COR-L47 (cell line): ENCODE data around the gene WDR6.
A peak's percentile ranks its signal among the peaks of the same experiment; 100 is the strongest.

Experiments
- DNase-seq: peaks from one replicate; lab custom pipeline; 2025; lab: John Stamatoyannopoulos, UW

WDR6 gene

DNA sequence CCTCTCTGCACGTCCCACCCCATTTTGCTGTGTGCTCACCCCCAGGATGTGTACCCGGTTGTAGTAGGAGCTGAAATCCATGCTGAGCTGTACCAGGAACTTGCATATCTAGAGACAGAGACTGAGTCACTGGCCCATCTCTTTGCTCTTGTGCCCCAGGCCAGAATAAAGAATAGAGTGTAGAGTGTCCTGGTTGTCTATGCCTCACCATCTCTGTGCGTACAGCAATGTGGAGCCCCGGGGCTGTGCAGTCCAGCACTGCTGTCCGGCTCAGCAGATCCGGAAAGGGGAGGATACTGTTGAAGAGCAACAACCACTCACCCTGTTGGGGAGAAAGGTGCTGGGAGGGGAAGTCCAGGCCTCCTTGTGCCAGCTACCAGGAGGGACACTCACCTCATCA is 8.6 kb downstream of the WDR6 start:
- no peak for DNase-seq

DNA sequence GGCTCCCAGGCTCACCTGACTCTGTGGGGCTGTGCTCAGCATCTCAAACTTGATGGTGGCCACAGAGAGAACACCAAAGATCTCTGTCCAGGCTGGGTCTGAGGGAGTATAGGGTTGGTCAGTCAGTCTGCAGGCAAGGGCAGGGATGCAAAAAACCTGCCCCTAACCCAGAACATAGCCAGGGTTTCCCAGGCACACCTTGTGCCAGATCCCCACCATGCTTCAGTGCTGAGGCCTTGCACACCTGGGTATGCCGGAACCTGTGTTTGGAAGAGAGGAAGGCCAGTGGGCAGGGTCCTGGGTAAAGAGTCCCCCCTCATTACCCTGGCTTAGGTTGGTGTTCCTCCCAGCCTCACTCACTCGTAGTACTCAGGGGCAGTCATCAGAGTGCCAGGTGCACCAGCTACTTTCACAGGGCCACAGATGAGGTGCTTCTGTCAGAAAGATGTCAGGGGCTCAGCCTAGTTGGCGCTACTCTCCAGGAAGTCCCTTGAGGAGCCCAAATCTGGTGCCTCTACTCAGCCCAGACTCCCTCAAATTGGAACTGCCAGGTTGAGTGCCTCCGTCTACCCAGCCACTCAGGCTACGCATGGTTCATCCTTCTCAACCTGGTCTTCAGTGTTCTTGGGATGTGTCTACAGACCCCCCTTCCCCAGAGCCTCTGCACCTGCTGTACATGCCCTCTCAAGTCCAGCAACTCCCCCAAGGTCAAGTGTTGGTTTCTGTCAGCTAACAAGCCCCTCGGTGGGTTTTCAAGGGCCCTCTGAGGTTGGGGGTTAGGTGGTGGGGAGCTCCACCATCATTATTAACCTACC is 9.4 kb downstream of the WDR6 start:
- DNase-seq, result no peak

DNA sequence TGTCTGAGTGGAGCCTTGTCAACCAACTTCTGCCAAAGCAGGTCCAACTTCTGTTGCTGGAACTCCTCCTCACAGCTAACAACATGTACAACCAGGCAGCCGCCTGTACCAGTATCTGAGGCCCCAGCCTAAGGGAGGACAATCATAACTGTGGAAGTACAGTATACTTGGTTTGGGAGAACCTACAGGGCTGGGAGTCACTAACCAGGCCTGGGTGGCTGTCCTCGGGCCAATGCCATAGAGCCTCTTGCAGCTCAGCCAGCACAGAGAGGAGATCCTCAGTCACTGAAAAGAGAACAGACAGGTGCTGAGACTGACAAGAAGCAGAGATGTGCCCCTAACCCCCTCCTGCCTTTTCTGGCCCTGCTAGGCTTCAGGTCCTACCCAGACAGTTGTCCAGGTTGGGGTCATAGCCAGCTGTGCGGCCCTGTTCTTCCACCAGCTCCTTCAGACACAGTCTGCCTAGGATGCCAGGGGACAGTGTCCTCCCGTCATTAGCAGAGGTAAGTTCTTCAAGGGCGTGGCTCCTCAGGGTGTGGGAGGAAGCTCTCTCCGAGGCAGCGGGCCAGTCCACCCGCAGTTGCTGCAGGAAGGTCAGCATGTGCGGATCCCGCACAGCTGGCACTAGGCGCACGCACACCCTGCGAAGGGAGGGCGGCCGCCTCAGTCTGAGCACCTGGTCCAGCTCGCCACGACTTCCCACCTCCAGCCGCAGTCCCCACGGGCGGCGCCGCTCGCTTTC is 10.2 kb downstream of the WDR6 start:
- no peak for DNase-seq

DNA sequence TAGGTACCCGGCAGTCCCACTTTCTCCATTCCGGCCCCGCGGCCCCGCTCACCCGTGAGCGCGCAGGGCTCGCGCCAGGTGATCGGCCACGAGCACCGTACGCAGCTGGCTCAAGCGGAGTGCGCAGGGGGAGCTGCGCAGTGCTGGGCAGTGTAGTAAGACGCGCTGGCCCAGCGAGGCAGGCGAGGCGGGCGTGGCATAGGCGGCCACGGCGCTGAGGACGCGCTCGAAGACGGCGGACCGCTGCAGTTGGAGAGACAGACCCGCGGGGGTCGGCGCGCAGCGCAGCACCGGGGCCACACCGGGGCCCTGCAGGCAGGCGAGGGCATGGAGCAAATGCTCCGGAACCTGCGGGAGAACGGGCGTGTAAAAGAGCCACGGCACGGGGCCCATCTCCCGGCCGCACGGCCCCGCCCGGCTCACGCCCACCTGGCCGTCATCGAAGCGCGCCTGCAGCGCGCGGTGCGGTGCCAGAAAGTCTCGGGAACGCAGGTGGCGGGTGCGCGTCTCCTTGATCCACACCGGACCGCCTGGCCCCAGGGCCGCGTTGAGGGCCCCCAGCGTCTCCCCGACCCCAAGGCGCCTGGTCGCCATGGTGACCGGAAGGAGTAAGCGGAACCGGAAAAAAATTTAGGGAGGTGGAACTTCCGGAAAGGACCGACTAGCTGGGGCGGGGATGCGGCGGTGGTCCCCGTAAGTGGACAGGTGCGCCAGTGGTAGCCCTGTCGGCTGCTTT is 10.9 kb downstream of the WDR6 start, which contains the start of gene DALRD3:
DALRD3 (minus strand) TSS at position 610 of the 736 bp plus-strand sequence; CDS start at position 594, 16 bp downstream.
- peak; percentile 53 for DNase-seq

DNA sequence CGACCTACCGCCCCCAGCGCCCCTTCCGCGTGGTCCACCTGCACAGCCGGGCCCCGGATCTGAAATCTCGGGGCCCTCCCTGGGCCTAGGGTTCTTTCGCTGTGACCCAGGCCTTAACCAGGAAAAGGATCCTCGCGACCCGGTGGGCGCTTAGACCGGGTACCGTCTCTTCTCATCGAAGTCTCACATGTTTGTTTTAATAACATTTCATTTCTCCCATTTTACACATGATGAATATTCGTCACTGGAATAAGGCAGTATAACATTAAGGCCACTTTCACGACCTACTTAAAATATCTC is 11.5 kb downstream of the WDR6 start:
- DNase-seq, result no peak

DNA sequence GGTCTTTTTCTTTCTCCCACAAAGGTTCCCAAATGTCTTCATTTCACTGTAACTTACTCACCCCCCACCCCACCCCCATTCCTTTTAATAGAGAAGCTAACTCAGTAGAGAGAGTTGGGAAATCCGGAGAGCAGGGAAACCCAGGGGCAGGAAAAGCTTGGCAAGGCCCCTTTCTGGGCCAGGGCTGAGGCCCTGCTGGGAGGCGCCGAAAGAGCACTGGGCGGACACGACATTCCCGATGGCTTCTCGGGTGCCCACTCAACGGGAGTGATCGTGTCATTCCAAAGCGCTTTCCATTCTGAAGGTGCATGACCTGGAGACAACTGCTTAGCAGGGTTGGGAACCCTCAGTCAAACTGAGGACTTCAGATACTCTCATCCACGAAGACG is 12.7 kb downstream of the WDR6 start:
- no peak for DNase-seq

DNA sequence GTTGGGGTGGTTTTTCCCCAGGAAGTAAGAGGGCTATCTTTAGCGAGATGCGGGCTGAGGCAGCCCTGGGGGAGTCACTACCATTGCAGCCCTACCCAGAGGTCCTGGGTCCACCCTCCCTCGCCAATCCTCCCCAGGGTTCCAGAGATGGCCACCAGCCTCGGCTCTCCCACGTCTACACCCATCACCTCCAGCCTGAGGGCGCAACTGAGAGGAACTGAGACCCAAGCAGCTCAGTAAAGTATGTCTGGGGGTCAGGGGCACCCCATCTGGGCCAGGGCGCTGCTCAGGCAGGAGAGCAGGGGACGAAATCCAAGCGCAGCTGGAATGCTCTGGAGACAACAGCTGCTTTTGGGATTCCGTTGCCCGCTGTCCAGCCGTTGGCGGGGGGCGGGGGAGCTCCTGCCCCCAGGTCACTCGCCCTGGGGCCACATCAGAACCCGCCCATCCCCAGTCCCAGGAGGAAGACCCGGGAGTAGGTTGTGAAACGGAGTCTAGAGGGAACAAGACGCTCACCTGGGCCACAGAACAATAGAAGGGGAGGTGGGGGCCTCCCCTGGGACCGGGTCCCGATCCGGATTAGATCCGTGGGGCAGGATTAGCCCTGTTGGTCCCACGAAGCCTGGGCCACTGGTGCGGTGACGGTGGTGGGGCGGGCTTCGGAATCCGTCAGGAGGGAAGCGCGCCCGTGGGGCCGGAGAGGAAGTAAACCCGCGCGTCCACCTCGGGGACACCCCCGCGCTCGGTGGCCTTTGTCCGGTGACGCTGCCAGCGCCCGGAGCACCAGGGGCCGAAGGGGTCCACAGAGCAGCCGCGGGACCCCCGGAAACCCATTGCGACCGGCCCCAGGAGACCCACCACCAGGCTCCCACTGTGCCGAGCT is 13.4 kb downstream of the WDR6 start:
- DNase-seq, result no peak

DNA sequence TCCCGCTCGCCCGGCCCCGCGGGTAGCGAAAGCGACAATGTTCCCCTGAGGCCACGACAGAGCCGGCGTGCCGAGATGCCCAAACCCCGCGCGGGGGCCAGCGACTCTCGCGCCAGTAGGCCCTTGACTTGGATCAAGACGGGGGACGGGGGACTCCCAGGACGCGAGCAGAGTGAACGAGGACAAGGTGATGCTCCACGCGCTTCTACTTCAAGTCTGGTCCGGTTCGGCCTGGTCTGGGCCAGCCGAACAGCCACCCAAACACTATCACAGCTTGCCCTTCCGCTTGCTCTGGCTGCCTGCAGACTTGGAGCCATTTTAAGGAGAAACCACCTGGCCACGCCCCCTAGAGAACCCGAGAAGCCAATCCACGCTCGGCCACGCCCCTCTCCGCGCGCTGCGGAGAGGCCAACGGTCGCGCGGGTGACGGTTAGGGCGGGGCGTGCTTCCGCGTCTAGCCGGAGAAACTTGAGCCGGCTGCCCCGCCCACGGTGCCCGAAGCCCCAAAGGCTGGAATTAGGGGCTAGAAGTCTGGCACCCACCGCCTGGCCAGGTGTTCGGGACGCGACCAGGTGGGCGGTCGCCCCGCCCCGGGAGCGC is 14.1 kb downstream of the WDR6 start:
- DNase-seq, result peak; percentile 96

DNA sequence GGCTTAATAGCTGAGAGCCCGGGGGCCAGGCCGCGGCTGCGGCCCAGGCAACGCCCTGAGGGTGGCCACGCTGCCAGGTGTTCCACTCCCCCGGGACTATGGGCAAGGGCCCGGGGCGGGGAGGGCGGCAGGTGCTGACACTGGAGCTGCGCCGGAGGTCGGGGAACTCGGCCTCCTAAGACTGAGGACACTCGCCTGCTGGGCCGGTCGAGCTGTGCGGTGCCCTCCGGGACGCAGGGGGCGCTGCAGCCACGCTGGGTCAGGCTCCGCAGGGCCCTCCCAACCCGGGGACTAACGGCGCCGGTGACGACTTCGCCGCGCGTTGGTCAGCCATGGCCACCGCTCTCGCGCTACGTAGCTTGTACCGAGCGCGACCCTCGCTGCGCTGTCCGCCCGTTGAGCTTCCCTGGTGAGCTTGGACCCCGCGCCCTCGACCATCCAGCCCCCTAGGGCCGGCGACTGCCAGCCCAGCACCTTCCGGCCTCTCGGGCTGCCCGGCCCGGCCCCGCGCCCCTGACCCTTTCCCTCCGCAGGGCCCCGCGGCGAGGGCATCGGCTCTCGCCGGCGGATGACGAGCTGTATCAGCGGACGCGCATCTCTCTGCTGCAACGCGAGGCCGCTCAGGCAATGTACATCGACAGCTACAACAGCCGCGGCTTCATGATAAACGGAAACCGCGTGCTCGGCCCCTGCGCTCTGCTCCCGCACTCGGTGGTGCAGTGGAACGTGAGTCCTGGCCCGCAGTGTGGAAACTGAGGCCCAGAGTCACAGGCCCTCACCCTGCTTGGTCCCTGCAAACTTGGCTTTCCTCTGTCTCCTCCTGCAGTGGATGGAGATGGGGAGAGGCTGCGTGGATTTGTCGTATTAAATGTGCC is 14.9 kb downstream of the WDR6 start, which contains the start of gene NDUFAF3:
NDUFAF3 (plus strand) TSS at position 309 of the 875 bp plus-strand sequence; CDS start at position 333, 24 bp downstream.
- peak; percentile 88 for DNase-seq

DNA sequence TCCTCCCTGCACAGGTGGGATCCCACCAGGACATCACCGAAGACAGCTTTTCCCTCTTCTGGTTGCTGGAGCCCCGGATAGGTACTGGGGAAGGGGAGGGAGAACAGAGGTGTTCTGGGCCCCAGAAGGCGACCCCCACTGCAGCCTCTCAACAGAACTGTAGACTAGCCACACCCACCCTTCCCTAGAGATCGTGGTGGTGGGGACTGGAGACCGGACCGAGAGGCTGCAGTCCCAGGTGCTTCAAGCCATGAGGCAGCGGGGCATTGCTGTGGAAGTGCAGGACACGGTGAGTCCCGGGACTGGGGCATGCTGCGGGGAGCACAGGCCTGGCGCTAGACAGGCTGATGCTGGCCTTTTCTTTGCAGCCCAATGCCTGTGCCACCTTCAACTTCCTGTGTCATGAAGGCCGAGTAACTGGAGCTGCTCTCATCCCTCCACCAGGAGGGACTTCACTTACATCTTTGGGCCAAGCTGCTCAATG is 15.5 kb downstream of the WDR6 start:
- no peak for DNase-seq

DNA sequence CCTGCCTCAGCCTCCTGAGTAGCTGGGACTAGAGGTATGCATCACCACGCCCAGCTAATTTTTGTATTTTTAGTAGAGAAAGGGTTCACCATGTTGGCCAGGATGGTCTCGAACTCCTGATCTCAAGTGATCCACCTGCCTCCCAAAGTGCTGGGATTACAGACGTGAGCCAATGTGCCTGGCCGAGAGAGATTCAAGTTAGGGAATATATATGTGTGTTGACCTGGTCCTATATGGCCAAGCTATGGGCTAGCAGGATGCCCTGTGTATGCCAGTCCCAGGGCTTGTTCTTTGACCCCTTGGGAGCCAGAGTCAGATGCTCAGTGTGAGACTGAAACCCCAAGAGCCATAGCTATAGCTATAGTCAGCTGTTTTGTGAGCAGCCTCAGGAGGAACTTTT is 16.6 kb downstream of the WDR6 start:
- no peak for DNase-seq

DNA sequence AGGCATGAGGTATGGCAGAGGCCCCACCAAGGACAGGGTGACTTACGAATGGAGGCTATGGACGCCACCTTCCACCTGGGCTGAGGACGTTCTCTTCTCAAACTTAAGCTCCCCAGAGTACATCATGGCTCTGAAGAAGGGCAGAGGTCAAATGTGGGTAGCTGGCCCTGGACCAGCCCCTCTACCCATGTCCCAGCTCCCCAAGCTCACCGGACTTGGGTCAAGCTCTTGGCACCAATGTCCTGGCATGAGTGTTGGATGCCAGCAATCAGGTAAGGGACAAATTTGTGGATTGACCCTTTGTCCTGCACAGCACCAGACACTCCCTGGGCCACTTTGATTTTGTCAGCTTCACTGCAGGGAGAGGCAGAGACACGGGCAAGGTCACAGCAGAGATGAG is 17.3 kb downstream of the WDR6 start:
- DNase-seq, result no peak

DNA sequence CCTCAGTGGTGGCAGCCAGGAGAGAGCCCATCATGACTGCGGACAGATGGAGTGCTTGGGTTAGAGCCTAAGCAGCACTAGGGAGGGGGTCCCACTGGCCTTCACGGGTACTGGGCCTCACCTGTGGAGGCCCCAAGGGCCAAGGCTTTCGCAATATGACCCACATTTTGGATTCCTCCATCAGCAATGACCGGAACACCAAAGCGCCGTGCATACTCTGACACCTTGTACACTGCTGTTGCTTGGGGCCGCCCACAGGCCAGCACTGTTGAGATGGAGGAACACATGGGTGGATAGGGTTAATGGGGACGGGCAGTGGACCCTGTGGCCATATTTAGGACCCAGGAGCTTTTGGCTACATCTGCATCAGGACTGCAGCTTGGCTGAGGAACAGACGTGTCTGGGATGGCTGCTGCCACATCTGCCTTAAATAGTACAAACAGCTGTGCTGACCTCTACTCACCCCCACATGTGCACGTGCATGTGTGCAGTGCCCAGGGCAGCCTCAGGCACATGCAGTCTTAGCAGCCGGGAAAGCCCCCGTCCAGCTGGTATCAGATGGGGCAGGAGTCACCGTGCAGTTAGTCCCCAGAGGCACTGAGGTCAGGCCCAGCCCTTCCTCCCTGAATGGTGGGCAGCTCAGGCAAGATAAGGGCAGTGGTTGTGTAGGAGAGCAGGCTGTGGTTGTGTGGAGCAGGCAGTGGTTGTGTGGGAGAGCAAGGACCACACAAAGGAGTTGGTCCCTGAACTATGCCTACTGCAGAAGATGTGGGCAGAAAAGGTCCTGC is 18.0 kb downstream of the WDR6 start:
- DNase-seq, result no peak

DNA sequence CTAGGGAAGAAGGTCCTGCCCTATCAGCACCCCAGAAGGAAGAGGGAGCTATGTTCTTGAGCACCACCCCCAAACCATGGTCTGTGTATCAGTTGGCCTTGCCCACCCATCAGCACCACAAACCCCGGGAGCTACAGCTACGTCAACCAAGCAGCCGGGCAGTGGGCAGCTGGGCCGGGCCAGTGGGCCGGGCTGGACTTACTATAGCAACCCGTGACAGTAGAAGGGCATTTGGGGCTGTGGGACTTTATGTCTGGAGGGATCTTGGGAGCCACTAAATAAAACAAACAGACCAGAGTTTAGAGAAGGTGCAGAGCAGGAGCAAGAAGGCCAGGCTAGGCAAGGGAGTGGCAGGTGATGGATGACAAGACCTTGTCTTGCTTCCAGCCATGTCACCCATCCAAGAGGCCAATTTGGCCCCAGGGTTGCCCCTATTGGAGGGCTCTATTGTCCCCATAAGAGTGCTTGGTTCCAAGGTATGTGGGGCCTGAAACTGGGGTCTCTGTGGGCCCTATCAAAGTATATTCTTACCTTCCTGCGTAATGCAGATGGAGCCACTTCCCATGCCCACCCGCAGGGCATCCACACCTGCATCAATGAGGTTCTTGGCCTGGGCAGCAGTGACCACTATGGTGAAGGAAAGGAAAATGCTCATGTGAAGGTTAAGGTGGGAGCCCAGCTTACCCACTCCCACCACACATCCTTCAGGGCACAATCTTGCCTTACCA is 18.8 kb downstream of the WDR6 start:
- no peak for DNase-seq

DNA sequence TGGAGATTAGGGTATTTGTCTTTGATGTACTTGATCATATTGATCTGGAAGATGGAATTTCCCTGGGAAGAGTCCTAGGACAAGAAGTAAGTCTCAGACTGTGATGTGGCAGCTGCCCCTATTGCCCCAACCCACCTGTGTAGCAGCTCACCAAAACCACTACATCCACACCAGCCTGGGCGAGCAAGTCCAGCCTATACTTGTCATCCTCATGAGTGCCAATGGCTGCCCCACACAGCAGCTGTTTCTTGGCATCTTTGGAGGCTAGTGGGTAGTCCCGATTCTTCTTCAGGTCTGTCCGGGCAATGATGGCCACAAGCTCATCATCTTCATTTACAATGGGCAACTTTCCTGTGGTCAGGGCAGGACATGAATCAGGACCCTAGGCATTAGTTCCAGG is 19.3 kb downstream of the WDR6 start:
- no peak for DNase-seq

DNA sequence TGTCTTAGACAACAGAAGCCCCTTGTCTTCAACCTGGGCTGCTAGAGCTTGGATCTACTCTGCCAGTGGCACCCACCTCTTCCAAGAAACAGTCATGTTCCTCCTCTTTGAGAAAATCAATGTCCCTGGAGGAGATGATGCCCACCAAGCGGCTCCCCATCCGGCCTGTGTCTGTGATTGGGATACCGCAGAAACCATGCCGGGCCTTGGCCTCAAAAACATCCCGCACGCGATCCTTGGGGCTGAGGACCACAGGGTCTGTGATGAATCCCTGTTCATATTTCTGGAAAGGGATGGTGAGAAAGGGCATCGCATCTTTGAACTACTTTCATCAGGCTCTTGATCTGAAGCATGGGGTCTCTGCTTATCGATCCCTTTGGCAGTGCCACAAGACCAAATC is 20.4 kb downstream of the WDR6 start:
- DNase-seq, result no peak

DNA sequence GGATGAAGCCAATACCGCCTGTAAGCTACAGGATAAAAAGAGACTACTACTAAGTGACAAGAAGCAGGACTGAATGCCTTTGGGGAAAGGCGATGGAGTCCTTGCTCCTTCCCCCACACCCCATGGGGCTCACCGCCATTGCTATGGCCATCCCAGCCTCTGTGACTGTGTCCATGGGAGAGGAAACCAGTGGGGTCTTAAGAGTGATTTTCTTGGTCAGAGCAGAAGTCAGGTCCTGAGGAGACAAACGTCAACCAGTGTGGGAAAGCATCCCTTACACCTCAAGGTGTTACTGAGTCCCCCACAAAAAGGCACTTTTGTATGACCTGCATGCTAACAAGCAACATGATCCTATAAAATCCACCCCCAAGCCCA is 21.1 kb downstream of the WDR6 start:
- no peak for DNase-seq

DNA sequence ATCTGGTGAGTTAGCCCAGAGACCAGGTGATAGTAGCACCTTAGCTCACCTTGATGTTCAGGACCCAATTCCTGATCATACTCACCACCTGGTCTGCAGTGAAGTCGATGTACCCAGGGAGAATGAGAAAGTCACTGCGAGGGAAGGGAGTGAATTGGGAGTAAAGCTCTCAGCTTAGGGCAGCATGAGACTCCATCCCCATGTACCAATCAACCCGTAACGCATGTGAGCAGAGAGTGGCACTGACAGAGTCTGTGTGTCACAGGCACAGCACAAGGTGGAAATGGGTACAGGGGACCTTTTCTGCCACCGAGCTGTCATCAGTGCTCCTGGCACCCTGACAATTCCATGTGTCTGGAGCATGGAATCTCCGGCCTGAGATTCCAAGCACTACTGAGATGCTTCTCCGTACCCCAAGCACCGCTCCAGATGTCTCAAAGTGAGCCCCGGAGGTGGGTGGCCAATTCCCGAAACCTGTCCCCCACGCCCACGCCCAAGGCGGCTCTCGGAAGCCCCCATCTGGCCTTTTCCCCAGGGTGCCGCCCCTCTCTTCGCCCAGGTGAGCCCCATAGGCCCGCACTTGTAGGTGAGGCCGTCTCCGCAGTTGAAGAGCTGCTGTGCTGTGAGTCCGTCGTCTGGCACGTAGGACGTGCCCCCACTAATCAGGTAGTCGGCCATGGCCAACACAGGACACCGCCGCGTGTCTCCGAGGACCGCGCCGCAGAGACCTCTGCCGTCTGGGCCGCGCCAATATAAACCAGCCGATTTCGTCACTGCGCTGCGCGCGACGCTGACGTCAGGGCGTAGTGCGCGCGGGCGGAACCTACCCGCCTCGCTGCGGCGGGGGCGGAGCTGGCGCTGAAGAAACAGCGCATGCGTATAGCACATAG is 21.7 kb downstream of the WDR6 start, which contains the start of gene IMPDH2:
IMPDH2 (minus strand) TSS at position 726 of the 890 bp plus-strand sequence; CDS start at position 678, 48 bp downstream.
- peak; percentile 84 for DNase-seq
